Subcutaneous adipose tissue (tissue), 4 donors: ENCODE measurements around the gene TMEM169. TPM values are rescaled to one million over a fixed set of nuclear protein-coding genes. Genes with fewer than 3 reads are reported as not detected.

Experiments
- CTCF ChIP-seq: fragments of 450-650 bp; IDR thresholded peaks from one replicate; pipeline ENCODE4 v1.5.1; 2016; ENCODE audit warnings: low read depth, mild to moderate bottlenecking, control low read depth, antibody characterized with exemption, moderate library complexity
- total RNA-seq, 4 donors: library from RNA; depleted of rRNA; stranded (reverse); fragments of >200 nt; gene quantifications; one replicate each; pipeline ENCODE4 v1.1.0, GENCODE V29; 2016

The TMEM169 gene
- total RNA-seq, 4 donors from 2014 or later, result 0.57 to 1.8 (median 0.67) TPM

GRCh38 chr2:216119146-216119545 lies 37.4 kb downstream of the TMEM169 start:
- TF ChIP-seq CTCF, result no peak

- TF ChIP-seq CTCF, result no peak
Measured at GRCh38 chr2:216119986-216120385, 38.3 kb downstream of the TMEM169 start.

- no peak for TF ChIP-seq CTCF
Measured at GRCh38 chr2:216121255-216121654, 39.5 kb downstream of the TMEM169 start.

- no peak for TF ChIP-seq CTCF
Measured at GRCh38 chr2:216126943-216127342, 45.2 kb downstream of the TMEM169 start.

- TF ChIP-seq CTCF, result no peak
Measured at GRCh38 chr2:216130346-216130971, 48.7 kb downstream of the TMEM169 start.

- no peak for TF ChIP-seq CTCF
Measured at GRCh38 chr2:216131175-216131926, 49.6 kb downstream of the TMEM169 start.

- TF ChIP-seq CTCF, result no peak
Measured at GRCh38 chr2:216132585-216132984, 50.9 kb downstream of the TMEM169 start.
